Measurements from ENCODE around the gene TXK.

DNA sequence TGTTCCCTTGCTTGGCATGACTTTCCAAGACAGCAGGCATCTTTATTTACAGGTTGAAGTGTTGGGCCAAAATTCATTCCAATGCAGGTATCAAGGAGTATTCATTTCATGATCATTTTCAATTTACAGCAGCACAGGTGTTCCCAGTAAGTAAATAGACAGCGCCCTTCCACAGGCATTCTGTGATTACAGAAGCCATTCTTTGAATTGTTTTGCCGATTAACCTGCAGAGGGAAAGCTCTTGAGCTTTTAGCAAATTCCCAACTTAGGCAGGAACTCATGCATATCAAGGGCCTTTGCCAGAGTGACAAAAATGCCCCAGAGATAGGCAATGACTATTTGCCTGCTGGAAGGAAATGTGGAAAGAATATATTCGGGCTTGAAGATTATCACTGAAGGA is 6.8 kb downstream of the TXK start:
- TF ChIP-seq, protein P1, sequence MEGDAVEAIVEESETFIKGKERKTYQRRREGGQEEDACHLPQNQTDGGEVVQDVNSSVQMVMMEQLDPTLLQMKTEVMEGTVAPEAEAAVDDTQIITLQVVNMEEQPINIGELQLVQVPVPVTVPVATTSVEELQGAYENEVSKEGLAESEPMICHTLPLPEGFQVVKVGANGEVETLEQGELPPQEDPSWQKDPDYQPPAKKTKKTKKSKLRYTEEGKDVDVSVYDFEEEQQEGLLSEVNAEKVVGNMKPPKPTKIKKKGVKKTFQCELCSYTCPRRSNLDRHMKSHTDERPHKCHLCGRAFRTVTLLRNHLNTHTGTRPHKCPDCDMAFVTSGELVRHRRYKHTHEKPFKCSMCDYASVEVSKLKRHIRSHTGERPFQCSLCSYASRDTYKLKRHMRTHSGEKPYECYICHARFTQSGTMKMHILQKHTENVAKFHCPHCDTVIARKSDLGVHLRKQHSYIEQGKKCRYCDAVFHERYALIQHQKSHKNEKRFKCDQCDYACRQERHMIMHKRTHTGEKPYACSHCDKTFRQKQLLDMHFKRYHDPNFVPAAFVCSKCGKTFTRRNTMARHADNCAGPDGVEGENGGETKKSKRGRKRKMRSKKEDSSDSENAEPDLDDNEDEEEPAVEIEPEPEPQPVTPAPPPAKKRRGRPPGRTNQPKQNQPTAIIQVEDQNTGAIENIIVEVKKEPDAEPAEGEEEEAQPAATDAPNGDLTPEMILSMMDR (IDR thresholded peaks at IDR 0.05) = no peak
- TF ChIP-seq POLR2A (IDR thresholded peaks at IDR 0.05) = no peak
- no peak for TF ChIP-seq POLR2AphosphoS5 (IDR thresholded peaks at IDR 0.05)
- TF ChIP-seq EP300 (IDR thresholded peaks at IDR 0.05; ENCODE audit: low read depth) = no peak
